GM19193 (cell line): ENCODE data around the gene ZNF552.

ENCODE experiments used
- POLR2A ChIP-seq: IDR thresholded peaks from 4 replicates; pipeline ENCODE4 v1.6.1; 2011; ENCODE audit not compliant: insufficient read depth, insufficient read length; ENCODE audit errors: extremely low read depth

Gene ZNF552

DNA sequence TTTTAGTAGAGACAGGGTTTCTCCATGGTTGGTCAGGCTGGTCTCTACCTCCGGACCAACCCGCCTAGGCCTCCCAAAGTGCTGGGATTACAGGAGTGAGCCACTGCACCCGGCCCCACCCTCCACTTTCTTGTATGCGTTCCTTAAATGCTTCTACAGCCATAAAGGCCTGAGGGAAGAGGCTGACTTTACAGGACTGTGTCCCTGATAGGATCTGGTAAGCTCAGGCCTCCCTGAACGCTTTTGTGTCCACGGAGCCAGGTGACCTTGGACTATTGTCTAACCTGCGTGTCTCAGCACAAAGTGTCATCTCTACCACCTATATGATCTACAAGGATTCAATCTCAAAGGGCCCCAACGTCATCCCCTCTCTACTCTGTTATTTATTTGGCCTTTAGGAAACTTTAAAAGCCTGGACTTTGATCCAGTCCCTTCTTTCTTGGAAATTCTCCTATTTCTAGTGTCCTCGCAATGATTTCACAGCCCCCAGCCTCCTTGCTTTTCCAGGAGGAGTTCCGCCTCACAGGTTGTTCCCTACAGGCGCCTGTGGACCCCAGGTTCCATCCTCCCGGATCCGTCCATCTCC is 701 bp downstream of the ZNF552 start:
- no peak for TF ChIP-seq POLR2A

DNA sequence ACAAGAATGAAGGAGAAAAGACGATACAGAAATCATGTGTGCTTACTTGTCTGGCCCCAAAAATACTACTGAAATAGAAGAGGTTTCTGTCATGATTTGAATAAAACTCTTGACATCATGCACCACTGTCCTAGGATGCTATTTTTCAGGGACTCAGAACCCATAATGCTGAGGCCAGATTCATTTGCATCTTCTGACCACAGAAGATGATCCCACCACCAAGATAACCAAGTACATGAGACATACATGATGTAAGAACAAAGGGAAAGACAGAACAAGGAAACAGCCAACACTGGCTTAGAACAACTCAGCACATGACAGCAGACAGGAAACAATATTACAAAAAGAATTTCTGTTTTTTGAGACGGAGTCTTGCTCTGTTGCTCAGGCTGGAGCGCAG is 2.5 kb downstream of the ZNF552 start:
- TF ChIP-seq POLR2A: no peak

DNA sequence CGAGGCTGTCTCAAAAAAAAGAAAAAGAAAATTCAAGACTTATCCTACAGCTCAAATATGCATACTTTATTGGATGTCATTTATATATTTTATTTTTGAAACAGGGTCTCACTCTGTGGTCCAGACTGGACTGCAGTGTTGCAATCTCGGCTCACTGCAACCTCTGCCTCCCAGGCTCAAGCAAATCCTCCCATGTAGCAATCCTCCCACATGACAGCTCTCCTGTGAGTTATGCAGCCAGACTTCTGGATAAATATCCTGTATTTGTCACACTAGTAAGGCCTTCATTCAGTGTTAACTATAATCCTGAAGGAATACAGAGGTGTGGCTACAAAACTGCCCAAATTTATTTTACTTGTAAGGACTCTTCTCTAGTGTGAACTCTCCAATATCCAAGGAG is 7.2 kb downstream of the ZNF552 start:
- no peak for TF ChIP-seq POLR2A

DNA sequence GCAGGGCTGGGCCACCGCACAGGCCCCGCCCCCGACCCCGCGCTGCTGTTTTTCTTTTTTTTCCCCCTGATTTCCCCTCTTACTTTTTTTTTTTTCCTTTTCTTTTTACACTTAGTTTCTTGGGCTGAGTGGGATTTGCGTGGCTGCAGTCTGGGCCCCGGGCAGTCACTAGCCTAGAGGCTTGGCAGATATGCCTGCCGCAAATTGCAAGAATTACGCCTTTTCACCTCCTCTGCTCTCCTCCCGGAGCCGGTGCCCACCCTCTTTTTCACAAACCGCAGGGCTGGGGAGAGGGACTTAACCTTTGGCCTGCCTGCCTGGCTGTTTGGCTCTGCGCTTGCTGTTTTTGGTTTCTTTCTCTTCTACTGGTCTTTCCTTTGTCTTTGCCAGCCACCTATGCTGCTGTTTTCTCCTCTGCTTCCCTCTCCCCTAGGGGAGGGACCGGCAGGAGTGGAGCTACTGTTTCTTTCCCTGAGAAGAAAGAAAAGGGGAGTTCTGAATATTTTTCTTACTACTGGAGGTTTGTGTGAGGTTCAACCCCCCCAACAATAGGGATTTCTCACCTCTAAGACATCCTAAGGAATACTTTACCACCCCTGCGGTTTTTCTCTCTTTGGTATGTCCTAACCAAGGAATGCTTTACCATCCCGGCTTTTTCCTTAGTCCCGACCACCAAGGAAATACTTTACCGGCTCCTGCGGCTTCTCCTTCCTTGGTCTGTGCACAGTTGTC is 11.0 kb downstream of the ZNF552 start:
- no peak for TF ChIP-seq POLR2A

DNA sequence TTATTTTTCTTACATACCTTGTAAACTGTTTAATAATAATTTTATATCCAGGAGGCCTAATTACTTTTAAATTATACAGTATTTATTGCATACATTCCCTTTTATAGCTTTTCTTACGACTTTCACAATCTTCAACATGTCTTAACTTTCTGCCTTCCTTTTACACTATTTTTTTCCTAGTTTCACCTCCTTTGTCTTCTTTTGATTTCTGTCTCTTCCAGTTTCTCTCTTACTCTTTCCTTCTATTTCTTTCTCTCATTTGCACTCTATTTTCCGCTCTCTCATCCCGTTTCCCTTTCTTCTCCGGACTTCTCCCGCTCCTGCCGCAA is 11.5 kb downstream of the ZNF552 start:
- TF ChIP-seq POLR2A: no peak

DNA sequence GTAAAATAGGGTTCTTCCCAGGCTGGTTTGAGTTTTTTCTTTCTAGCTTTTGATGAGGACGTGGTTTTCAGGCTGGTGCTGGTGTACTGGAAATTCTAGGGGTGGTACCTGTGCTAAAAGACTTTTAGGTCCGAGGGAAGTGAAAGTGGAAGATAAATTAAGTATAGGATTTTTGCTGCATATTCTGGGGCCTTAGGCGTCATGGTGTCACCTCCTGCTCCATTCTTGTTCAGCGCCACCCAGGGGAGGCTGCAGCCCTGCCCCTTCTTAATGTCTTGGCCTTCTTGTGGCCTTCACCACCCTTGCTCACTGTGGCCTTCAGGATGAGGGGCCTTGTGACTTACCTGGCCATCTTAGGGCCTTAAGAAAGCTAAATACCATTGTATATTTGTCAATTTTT is 12.4 kb downstream of the ZNF552 start:
- TF ChIP-seq POLR2A: no peak

DNA sequence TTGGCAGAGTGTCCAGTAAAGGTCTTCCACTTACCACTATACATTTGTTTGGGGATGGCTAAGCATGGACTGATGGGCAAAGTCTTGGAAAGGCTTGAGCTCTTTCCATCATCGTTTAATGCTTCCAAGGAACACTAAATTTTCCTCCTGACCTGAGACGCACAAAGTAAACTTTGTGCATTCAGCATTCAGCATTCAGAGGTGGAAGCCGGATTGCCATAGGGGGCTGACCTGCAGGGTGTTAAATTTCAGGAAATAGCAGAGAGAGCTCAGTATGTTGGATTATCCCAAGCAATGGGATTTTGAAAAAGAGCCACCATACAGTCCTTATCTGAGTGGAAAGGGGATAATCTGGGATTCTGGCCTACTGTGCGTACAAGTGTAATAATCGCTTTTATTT is 14.0 kb downstream of the ZNF552 start:
- TF ChIP-seq POLR2A: no peak

DNA sequence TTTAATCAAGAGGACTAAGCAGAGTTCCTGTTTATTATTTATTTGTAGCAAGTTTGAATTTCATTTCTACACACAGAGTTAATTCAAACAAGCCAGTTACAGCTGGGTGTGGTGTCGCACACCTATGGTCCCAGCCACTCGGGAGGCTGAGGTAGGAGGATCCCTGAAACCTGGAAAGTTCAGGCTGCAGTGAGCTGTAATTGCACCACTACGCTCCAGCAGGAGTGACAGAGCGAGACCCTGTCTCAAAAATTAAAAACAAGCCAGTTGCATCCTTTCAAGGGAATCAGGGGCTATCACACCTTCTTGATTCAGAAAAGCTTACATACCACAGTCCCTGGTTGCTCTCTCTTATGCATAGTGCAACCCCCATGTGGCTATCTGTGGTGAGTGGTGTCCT is 25.4 kb downstream of the ZNF552 start:
- TF ChIP-seq POLR2A: no peak

DNA sequence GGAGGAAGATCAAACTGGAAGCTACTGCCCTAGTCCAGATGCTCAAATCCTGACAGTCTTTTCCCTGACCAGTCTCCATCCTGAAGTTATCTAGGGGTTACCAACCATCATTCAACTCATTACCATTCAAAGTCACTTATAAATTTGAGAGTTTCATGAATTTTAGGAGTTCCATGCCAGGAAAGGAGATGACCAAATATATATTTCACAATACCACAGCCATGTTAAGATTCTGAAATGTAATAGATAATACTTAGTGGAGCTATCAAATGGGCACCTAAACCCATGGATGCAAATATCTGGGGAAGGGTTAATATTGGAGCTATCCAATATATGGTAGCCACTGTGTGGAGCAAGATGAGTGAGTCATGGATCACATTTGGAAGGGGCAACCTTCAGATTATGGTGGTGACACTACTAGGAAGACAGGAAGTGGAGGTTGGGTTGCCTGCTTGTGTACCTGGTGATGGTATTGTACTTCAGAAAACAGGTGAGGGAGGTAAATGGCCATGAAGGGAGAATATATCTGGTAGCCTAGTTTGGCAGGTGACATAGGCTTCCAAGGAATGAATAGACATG is 26.5 kb downstream of the ZNF552 start:
- TF ChIP-seq POLR2A: no peak

DNA sequence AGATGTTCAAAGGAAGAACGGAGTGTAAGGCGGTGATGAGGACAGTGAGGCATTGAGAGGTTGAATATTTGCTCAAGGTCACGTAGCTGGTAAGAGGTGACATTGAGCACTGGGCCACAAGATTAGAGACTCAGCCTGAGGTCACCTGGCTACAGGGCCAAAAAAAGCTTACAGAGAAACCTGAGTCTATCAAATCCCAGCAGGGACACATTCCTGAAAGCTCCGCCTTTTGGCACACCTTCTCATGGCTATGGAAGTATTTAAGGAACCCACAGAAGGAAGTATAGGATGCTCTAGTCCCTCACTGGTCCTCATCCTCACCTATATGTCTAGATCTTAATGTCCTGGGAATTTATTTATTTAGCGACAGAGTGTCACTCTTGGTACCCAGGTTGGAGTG is 27.8 kb downstream of the ZNF552 start:
- no peak for TF ChIP-seq POLR2A

DNA sequence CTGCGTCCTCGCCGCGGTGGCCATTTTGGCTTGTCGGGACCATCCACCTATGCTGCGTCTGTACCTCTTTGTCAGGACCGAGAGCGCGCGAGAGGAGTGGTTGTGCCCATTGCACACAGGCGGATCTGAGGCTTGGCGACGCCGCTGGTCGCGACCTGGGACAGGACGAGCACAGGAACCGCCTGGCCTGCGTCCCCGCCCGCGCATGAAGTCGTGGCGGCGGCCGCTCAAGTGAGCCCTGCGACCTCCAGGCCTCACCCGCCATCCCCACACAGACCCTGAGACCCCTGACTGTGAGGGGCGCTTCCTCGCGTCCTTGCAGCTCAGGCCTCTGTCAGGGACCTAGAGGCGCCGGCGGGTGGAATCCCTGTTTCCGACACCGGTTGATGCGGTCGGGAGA is 28.4 kb downstream of the ZNF552 start:
- no peak for TF ChIP-seq POLR2A

DNA sequence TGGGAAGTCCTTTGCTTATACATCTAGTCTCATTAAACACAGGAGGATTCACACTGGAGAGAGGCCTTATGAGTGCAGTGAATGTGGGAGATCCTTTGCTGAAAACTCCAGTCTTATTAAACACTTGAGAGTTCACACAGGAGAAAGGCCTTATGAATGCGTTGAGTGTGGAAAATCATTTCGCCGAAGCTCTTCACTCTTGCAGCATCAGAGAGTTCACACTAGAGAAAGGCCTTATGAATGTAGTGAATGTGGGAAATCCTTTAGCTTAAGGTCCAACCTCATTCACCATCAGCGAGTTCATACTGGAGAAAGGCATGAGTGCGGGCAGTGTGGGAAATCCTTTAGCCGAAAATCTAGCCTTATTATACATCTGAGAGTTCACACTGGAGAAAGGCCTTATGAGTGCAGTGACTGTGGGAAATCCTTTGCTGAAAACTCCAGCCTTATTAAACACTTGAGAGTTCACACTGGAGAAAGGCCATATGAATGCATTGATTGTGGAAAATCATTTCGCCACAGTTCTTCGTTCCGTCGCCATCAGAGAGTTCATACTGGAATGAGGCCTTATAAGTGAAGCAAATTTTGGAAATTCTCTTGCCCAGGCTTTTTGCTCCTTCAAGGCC is 35.4 kb downstream of the ZNF552 start:
- TF ChIP-seq POLR2A: no peak

DNA sequence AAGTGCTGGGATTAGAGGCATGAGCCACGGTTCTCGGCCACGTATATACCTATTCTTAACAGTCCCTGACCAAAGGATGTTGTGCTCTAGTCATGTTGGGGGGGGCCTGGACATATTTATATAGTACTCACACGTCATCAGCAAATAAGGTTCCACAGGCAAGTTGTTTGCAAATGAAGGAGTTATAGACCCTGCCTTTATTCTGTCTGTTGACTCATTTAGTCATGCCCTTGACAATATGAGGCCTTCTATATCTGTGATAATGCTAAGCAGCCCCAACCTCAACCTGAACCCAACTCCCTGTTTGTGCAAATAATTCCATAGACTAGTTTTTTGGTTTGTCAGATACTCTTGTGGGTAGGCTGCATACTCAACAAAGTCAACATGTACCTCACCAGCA is 36.4 kb downstream of the ZNF552 start:
- TF ChIP-seq POLR2A: no peak

DNA sequence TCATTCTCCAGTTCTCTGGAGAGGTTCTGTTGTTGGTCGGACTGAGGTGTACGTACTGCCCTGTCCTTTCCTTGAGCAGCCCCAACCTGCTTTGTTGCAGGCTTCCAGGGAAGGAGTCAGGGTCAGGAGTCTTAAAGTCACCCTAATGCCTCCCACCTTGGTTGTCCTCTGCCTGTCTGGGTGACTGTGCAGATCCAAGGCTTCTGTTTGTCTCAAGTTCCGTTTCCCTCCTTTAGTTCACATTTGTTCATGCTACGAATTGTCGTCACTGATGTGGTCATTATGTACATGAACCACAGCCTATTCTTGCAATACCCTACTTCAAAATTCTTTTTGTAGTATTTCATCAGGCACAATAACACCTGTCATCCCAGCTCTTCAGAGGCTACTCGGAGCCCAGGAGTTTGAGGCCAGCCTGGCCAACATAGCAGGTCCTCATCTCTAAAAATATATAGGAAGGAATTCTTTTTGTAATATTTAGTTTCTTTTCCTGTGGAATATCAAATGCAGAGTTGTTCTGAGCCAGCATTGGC is 37.9 kb downstream of the ZNF552 start:
- TF ChIP-seq POLR2A: no peak

DNA sequence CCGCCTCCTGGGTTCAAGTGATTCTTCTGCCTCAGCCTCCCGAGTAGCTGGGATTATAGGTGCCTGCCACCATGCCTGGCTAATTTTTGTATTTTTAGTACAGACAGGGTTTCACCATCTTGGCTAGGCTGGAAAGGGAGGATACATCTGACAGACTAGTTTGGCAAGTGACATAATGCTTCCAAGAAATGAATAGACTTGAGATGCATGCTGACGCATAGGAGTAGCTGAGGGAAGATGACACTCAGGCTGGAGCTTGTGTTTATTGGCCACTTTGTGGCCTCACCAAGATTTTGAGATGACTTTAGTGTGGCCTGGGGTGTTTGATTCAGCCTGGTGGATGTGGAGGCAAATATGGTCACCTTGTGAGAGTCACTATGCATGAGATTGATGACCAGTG is 41.2 kb downstream of the ZNF552 start:
- no peak for TF ChIP-seq POLR2A

DNA sequence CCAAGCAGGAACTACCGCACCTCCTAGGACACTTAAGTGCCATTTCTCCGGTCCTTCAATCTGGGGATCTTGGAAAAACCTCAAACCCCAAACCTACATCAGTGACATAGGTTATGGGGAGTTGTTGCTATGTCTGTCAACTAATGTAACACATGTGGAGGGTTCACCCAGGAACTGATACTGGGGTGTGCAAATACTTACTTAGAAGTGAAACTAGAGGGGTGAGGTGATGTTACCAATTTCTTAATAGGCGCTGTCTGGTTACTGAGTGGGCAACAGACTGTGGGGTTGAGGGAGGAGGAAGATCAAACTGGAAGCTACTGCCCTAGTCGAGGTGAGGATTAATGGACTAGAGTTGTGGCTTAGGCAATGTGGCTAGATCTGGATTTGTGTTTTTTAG is 43.3 kb downstream of the ZNF552 start:
- no peak for TF ChIP-seq POLR2A
